Stimulated activated CD8-positive, alpha-beta memory T cell treated with anti-CD3 and anti-CD28 coated beads, Interleukin-2, amount 100 ng/mL, for 1 hour (primary cell): ENCODE data around the gene CABLES1.
"Not testable (repeated sequence)": the region's sequence is repeated elsewhere in the genome, so short reads cannot be mapped to it uniquely, and the experiment has no call there.

Source experiments
- DNase-seq, 2 donors: peaks; one replicate each; pipeline ENCODE4 v3.0.0-alpha.2; 2020; ENCODE audit warnings: low read depth in 2 of 2

Gene CABLES1

DNA sequence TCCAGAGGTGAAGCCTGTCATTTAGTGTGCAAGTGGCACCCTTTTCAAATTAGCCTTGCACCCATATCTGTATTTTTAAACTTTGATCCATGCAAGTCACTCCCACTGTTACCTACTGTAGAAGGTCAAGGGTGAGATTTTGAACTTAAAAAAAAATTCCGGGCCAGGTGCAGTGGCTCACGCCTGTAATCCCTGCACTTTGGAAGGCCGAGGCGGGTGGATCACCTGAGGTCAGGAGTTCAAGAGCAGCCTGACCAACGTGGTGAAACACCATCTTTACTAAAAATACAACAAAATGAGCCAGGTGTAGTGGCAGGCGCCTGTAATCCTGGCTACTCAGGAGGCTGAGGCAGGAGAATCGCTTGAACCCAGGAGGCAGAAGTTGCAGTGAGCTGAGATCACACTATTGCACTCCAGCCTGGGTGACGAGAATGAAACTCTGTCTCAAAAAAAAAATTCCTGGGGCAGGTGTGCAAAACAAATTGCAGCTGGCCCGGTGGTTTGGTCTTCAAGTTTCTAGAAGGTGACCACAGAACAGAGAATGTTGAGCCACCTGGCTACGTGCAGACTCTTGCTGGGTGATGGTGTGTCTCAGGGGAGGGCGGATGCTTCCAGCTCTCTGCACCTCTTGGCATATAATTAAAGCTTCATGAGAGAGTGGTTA, 106.7 kb downstream of the CABLES1 start:
- DNase-seq = not testable (repeated sequence)

DNA sequence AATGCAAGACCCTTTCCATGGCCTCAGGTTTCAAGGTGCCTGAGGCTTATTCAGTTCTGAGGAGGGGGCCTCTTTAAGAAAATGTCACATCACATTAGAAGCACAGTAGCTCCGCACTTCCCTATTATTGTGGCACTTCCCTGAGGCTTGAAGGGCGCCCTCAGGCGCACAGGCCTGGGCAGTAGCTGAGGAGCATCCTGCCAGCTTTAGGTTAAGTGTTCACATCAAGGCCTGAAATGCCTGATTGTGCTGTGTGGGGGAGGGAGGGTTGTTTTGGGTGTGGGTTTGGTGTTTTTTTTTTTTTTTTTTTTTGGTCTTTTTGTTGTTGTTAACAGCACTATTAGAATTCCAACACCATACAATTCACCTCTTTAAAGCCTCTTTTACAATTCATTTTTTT, 107.9 kb downstream of the CABLES1 start:
- DNase-seq = no peak

DNA sequence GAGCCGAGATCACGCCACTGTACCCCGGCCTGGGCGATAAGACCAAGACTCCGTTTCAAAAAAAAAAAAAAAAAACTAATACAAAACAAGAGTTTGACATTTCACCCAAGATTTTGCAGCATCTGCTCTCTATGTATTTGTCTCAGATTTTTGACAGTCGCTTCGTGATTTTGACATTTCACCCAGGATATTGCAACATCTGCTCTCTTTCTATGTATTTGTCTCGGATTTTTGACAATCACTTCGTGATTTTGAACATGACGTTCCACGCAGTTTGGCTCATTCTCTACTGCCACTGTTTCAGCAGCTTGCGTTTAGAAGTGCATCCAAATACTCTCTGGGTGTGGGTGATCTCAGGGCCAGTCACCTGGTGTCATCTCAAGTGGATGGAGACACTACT, 108.5 kb downstream of the CABLES1 start:
- no peak for DNase-seq

DNA sequence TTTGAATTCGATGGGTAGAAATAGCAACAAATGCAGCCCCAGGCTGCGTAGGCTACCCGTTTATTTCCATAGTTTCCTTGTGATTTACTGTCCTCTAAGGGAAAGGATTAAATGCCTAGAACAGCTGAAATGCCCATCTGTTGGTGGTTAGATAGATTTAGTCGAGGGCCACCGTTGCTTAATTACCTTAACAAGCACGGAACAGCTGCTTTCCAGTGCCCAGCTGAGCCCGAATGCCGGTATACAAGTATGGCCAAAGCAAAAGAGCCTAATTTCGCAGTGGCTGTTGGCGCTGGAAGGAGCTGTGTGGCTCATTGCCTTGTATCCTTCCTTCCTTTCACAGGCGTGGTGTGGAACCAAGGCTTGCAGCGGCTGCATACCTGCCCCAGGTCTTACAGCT, 109.1 kb downstream of the CABLES1 start:
- no peak for DNase-seq

DNA sequence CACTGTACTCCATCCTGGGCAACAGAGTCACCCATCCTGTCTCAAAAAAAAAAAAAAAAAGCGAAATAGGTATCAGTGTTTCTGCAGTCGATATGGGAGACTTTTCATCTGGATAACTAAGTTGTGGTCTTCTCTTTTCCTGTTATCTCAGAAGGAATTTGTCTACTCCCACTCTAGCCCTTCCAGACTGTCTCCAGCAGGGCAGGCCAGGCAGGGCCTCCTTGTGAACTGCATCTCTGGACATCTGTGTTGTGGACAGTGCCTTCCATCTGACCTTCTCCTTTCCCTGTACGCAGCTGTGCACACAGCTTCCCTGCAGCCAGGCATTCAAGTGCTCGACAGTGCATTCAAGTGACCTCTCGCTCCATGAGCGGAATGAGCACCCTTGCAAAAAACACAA, 110.2 kb downstream of the CABLES1 start:
- DNase-seq = no peak

DNA sequence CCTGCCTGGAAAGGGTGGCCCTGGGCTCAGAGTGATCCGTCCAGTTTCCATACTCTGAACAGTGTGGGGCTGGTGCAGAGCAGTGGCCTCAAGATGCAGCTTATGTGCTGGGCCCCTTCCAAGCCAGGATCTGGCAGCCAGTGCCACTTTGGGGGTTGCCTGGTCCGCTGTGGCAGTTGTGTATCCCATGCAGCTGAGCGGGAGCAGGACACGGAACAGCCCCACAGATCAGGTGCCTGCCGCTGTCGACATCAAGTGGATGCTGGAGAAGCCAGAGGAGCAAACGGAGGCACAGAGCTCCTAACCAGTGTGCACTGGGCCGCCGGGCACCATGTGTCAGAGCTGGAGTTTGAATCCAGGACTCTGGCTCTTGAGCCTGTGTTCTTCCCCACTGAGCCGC, 112.0 kb downstream of the CABLES1 start:
- no peak for DNase-seq

DNA sequence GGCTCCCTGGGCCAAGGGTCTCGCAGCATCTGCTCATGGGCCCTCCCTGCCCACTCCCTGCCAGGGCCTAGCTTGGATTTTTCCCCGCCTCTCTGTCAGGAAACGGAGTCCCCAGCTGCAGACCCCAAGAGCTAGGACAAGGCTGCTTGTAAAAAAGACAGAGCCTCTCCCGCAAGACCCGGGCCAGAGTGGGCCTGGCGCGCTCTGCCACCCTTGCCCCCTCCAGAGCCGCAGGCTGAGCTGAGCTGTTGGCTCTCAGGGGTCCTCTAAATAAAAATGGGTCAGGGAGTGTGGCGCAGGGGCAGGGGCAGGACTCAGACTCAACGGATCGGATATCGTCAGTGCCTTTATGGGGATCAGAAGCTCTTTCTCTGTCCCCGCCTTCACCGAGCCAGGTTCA, 112.6 kb downstream of the CABLES1 start:
- DNase-seq = no peak

DNA sequence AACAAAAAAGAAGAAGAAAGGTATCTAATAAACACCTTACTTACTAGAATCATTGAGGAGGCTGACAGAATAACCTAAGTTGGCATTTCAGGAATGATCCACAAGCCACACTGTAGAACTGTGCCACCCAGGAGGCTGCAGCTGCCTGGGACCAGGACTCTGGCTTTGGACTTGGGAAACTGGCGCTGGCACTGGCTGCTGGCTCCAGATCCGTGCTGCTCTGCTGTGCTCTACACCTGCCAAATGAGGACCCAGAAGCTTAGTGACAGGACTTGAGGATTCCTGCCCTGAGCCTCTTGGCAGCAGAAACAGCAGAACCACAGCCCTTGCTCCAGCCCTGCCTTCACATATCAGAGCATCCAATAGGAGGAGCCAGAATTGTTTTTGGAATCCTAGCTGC, 113.5 kb downstream of the CABLES1 start:
- DNase-seq = no peak

DNA sequence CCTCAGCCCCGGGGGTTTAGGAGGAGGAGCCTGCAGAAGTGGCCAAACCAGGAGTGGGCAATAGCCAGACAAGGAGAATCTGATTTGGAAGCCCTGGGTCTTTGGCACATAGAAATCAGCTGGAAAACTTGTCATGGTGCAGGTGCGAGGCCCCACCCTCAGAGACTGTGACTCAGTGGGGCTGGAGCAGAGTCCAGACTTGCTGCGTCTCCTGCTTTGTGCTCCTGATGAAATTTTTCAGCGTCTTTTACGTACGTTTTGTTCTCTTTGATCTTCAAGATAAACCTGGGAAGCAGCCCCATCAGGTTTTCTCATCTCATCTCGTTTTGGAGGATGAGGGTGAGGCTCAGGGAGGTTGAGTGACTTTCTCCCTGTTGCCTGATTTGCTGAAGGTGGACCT, 114.1 kb downstream of the CABLES1 start:
- no peak for DNase-seq

DNA sequence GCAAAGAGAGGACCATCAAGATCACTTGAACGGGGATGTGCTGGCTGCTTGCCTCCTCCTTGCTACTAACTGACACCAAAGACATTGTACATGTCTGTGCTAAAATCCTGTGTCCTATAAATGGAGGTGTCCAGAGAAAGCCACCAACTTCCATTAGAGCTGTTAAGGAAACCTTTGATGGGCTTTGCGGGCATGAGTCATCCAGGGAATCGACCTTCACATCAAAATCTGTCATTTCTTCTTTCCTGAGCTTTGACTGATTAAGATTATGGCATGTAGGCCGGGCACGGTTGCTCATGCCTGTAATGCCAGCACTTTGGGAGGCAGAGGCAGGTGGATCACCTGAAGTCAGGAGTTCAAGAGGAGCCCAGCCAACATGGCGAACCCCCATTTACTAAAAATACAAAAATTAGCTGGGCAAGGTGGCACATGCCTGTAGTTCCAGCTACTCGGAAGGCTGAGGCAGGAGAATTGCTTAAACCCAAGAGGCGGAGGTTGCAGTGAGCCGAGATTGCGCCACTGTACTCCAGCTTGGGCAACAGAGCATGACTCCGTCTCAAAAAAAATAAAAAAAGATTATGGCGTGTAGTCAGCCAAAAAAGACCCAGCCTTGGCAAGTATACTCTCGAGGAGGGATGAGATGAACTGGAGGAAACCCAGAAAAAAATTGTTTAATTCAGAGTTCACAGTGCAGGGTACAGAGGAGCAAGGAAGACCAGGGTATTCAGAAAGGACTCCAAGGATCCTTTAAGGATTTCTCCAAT, 115.8 kb downstream of the CABLES1 start:
- DNase-seq = no peak

DNA sequence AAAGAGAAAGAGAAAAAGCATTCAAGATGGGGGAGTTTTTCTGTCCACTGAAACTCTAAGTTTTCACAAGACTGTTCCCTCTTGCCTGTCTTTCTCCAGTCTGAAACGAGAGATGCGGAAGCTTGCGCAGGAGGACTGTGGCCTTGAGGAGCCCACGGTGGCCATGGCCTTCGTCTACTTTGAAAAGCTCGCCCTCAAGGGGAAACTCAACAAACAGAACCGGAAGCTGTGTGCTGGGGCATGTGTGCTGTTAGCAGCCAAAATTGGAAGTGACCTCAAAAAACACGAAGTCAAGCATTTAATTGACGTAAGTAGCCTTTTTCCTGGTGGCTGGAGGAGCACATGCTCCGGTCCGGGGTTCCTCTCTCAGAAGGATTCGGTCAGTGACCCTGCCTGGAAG, 118.3 kb downstream of the CABLES1 start:
- no peak for DNase-seq

DNA sequence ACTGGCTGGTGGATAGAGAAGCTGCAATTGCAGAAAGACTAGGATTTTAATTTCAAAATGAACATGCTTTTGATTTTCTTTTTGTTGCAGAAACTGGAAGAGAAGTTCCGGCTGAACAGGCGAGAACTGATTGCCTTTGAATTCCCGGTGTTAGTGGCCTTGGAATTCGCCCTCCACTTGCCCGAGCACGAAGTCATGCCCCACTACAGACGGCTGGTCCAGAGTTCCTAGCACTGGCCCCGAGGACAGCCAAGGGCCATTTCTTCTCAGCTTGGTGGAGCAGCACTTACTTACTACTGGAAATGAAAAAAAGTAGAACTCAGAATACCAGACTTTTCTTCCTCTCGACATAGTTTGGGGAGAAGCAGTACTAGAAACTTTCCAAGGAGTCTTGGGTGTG, 121.9 kb downstream of the CABLES1 start:
- no peak for DNase-seq

DNA sequence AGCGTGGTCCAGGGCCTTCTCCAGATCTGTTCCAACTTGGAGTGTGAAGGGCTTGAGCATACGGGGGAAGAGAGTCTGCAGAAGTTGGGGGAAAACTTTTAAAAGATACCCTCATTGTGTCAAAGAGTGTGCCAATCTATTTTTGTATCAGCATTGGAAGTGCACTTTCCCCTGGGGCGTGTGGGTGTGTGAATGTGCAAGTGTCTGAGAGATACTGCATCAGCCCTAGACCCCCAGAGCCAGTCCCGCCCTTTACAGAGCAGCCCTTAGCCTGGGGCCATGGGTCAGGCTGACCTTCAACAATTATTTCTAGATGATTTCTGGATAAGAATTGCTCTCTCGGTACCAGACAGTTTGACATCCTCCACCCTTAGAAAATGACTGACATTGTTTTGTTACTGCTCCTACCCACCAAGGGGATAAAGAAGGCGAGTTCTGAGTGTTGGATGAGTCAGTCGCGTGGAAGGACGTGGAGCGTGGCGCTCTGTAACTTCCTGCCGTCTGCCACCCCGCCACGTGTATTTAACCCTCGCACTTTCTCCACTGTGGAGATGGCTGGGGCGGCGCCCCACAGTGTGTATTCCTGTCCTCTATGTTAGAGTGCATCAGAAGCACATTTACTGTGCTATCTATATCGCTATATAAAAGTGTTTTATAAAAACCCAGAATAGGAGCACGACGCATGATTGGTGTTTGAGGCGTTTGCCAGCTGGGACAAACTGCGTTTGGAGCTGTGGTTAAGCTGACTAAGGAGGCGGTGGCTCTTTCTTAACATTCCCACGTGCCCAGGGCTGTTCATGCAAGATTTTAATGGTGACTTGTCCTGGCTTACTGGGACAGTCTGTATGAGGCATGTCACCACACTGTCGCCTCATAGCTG, 122.6 kb downstream of the CABLES1 start:
- no peak for DNase-seq

DNA sequence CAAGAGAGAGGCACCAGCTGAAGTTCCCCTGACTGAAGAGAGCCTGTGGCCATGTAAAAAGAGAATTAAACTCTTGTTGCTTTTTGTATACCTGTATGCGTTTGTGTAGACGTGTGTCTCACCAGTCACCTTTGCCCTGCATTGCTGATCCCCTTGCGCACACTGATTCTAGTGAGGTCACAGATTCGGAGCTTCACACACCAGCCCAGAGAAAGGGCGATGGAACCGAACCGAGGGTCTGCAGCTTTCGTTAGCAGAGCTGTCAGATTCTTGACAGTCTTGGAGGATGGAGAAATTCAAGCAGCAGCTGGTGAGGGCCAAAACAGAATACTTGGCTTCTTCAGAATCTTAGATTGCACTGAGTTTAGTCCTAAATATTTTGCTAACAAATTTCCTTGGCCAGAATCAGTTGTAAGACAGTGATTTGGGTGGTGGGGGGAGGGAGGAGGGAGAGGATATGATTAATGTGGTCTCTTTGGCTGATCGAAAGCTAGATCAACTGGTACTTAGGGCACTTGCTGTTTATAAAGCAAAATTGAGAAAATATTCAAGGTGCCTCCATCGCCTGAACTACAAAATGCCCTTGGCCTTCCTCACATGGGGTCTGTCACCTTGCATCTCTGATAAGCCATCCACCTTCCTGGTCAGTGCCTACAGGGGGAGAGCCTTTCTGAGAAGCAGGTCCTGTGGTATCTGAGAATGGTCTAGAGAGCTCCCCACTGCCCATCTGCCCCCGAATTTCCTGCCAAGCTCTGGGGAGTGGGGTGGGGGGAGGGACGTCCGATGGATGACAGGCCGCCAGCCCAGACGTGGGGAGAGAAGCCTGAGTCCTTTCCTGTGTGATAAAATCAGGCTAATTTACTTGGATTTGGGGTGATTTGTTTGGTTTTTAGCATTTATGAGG, 123.5 kb downstream of the CABLES1 start:
- DNase-seq = no peak

DNA sequence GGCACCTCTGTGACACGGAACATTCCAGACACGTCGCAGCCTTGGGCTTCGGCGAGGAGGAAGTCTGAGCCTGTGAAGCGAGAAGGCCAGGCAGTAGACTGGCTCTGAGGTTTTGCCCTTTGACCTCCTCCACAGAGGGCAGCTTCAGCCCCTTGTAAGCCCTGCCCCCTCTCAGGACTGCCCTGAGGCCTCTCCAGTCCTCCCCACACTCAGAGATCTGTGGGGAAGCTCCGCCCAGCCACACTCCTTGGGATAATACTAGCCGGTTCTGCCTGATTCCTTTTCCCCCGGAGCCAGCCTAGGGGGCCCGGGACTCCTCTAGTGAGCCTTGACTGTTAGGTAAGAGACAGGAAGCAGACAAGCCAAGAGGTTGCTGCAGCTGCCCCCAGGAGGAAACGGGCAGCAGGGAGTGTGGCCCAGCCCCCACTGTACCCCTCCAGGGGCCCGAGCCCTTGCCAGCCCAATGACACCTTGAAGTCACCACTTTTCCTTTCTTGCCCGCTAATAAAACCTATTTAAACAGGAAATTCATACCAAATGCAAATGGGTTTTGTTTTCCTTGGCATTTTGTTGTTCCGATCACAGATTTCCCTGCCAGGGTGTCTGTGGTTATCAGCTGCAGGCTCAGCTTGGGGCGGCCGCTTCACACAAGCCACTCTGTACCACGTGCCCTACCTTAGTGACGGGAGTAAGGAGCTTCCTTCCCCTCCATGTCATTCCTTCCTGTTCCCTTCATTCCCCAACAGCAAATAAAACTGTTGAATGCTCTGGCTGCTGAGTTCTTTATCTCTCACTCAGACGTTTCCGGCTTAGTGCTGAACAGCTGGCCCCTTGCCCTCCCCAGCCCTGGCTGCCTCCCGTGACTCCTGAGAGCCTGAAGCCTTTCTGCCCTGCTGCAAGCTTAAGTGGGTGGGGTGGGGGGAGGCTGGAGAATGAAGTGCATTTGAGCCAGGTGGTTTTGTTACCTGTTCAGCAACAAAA, 124.7 kb downstream of the CABLES1 start:
- no peak for DNase-seq

DNA sequence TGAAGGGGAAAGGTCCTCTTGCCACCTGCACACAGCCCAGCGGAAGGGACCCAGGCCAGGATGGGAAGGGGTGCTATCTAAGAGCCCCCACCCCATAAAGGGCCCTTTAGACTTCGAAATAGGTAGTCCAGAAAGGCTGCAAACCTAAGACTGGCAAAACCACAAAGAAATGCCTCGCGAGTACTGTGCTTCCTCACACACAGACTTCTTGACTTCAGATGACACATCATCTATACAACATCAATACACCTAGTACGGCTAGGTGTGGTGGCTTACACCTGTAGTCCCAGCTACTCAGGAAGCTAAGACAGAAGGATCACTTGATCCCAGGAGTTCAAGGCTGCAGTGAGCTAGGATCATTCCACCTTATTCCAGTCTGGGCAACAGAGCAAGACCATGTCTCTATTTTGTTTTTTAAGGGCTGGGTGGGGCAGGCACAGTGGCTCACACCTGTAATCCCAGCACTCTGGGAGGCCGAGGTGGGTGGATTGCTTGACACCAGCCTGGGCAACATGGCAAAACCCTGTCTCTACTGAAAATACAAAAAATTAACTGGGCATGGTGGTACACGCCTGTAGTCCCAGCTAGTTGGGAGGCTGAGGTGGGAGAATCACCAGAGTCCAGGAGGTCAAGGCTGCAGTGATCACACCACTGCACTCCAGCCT, 125.8 kb downstream of the CABLES1 start:
- no peak for DNase-seq

DNA sequence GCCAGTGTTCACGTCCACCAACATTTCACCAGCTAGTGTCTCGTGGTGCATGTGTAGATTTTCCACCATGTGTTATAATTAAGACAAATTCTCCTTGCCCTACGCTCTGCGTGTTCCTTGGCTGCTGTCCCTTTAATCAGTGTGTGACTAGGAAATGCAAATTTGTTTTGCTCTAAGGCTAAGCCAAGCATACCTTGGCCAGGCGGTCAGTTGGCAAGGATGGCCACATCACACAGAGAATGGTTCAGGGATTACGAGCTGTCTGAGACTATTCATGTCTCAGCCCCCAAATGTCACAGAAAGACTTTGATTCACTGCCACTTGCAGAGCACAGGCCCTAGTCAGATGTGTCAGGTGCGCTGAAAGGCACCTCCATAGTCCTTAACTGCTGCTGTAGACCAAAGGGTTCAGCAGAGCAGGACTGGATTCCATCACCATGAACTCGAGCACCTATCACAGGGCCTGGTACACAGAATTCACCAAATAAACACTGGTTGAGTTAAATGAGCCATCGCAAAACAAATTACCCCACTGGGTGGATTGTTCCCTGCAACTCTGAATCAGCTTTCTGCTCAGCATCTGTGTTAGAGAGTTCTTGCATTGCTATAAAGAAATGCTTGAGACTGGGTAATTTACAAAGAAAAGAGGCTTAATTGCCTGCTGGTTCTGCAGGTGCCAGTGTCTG, 128.4 kb downstream of the CABLES1 start:
- no peak for DNase-seq

DNA sequence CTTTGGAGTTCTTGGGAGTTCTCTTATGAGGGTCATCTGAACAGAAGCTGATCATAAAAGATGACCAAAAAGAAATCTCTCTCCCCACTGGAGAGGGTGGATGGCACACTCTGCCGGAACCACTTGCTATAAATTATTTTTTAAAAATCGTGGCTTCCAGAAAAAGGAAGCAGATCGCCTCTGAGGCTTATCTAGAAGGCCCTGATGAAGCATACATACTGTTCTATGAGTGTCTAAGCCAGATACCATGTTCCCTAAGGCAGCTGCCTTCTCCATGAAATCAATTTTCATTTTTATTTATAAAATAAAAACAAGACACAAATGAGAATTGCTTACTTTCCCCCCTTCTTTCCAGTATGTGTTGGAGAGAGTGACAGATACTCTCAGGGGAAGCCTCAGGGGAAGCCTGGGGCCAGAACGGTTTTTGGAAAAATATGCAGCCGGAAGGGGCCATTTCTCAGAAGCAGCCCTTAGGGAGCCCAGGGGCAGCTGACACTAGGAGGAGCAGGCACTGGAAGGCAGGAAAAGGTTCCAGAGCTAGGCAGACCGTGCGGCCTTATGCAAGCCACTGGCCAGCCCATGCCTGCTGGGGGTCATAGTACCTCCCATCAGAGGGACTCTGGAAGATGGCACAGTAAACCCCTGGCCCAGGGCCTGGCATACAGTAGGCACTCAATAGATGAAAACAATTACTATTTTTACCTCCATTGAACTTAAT, 130.6 kb downstream of the CABLES1 start:
- DNase-seq = no peak
